ENCODE results near the gene SRL.
A peak's percentile ranks its signal among the peaks of the same experiment; 100 is the strongest.

- TF ChIP-seq, protein P1, sequence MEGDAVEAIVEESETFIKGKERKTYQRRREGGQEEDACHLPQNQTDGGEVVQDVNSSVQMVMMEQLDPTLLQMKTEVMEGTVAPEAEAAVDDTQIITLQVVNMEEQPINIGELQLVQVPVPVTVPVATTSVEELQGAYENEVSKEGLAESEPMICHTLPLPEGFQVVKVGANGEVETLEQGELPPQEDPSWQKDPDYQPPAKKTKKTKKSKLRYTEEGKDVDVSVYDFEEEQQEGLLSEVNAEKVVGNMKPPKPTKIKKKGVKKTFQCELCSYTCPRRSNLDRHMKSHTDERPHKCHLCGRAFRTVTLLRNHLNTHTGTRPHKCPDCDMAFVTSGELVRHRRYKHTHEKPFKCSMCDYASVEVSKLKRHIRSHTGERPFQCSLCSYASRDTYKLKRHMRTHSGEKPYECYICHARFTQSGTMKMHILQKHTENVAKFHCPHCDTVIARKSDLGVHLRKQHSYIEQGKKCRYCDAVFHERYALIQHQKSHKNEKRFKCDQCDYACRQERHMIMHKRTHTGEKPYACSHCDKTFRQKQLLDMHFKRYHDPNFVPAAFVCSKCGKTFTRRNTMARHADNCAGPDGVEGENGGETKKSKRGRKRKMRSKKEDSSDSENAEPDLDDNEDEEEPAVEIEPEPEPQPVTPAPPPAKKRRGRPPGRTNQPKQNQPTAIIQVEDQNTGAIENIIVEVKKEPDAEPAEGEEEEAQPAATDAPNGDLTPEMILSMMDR (IDR thresholded peaks at IDR 0.05 in 4 of 5, conservative IDR thresholded peaks at IDR 0.05 in 1 of 5), result no peak
- peak; percentile 12 to 22 for TF ChIP-seq POLR2A (IDR thresholded peaks at IDR 0.05)
Measured at GRCh38 chr16:4217204-4218131, 24.4 kb downstream of the SRL start.
